GM21723 (cell line): Measurements from ENCODE around the gene ERCC6L2.

Experiments
- ATAC-seq: cut with Tn5 transposase; IDR thresholded peaks from one replicate; pipeline ENCODE4 v1.9.1; 2021; ENCODE audit warnings: mild to moderate bottlenecking, moderate library complexity; ENCODE audit not compliant: unreplicated experiment

Gene ERCC6L2

DNA sequence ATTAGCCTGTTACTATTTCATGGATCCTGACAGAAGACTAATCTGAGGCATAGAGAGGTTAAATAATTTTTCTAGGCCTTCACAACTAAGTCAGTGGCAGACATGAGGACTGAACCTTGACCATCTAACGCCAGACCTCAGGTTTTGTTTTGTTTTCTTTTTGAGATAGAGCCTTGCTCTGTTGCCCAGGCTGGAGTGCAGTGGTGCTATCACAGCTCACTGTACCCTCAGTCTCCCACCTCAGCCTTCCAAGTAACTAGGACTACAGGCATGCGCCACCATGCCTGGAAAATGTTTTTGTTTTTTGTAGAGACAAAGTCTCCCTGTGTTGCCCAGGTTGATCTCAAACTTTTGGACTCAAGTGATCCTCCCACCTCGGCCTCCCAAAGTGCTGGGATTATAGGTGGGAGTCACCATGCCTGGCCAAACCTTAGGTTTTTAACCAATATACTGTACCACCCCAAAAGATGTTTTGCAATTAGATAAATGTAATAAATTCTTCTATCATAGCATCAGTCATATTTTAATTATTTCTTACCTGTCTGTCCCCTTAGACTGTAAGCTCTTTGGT is 35.4 kb downstream of the ERCC6L2 start:
- no peak for ATAC-seq

- no peak for ATAC-seq
These were observed 37.3 kb downstream of the ERCC6L2 start for GRCh38 chr9:95912773-95913172.

DNA sequence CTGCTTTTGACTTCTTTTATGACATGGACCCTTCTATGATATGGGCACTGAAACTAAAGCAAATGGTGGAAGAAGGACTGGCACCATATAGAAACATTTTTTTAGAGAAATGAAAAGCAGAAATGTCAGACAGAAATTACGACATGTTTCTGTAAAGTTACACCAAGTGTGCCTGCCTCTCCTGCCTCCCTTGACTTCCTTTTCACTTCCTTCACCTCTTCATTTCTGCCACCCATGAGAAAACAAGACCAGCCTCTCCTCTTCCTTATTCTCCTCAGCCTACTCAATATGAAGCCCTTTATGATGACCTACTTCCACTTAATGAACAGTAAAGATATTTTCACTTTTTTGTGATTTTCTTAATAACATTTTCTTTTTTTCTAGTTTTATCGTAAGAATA is 44.5 kb downstream of the ERCC6L2 start:
- no peak for ATAC-seq

DNA sequence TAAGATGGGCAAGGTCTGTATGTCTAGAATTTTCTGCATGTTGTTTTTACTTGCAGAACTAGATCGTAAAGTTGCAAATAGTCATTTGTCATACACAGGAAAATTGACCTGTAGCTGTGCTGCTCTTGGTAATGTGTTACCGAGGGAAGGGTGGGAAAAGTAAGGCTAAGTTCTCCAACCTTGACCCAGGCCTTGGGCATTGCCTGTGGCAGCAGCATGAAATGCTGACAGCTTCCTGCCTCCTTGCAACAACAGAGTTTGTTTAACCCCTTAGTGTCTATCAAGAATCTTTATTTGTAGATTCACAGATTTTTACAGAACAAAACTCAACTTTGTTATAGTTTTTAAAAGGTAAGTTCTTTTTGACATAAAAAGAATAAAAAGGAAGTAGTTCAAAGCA is 48.3 kb downstream of the ERCC6L2 start:
- no peak for ATAC-seq

- no peak for ATAC-seq
These were observed 49.5 kb downstream of the ERCC6L2 start for GRCh38 chr9:95924987-95925386.

GRCh38 chr9:95927271-95928004 is 51.9 kb downstream of the ERCC6L2 start:
- no peak for ATAC-seq

DNA sequence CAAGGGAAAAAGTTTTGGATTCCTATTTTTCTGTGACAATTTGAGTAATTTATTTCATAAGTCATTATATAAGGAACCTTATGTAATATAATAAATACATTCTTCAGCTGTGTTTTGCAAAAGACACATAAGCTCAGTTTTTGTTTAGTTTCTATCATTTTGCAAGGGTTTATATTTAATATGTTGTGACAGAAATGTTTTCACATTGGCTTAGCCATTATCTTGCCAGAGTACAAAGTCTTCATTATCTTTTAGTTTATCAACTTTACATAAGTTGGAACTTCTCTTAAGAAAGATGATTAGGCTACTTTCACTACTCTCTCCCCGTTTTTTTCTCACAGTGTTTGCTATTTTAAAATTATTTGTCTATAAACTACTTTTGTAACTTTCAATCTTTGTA is 54.8 kb downstream of the ERCC6L2 start:
- no peak for ATAC-seq

GRCh38 chr9:95935861-95936578 is 60.5 kb downstream of the ERCC6L2 start:
- ATAC-seq, result no peak

DNA sequence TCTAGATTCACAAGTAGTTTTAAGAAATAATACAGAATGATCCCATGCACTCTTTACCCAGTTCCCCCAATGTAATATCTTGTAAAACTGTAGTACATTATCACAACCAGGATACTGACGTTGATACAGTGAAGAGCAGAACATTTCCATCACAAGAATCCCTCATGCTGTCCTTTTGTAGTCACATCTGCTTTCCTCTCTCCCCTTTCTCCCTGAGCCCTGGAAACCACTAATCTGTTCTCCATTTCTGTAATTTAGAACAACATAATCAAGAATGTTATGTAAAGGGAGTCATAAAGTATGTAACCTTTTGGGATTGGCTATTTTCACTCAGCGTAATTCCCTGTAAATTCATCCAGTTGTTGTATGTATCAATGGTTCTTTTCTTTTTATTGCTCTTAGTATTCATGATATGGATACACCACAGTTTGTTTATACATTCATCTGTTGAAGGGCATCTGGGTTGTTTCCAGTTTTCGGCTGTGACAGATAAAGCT is 61.1 kb downstream of the ERCC6L2 start:
- no peak for ATAC-seq

DNA sequence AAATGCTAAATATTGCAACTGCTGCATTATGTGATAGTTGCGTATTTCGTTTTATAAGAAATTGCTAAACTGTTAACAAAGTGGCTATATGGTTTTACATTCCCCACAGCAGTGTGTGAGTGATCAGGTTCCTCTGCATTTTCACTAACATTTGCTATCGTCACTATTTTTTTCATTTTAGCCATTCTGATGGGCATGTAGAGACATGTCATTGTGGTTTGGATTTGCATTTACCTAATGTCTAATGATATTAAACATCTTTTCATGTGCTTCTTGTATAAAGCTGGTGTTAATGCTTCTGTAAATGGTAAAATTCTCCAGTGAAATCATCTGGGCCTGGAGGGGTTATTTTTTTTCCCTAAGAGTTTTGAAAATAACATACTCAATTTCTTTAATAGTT is 61.6 kb downstream of the ERCC6L2 start:
- ATAC-seq, result no peak

DNA sequence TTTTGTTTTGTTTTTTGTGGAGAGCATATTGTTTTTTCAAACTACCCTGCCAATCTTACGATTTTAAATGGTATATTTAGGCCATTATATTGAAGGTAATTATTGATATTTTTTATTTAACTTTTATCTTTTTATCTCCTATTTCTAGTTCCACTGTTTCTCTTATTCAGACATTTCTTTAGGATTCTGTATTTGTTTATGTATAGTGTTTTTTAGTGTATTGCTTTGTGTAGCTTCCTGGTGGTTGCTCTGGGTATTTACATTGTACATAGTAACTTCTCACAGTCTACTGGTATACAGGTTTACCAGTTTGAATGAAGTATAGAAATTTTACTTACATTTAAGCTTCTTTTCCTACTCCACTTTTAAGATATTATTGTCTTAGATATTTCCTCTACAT is 63.2 kb downstream of the ERCC6L2 start:
- no peak for ATAC-seq

DNA sequence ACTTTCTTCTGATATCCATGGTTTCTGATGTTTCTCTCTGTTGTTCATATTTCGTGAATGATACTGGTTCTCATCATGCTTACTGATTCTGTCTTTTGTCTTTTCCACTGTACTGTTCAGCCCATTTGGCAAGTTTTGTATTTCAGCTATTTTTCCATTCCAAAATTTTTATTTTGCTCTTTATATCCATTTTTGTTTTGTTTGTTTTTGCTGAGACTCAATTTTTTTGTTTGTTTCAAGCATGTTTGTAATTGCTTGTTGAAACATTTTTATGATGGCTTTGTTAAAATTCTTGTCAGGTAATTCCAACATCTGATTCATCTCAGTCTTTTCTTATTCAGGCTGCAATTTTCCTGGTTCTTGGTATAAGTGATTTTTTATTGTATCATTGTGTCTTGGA is 64.0 kb downstream of the ERCC6L2 start:
- no peak for ATAC-seq

DNA sequence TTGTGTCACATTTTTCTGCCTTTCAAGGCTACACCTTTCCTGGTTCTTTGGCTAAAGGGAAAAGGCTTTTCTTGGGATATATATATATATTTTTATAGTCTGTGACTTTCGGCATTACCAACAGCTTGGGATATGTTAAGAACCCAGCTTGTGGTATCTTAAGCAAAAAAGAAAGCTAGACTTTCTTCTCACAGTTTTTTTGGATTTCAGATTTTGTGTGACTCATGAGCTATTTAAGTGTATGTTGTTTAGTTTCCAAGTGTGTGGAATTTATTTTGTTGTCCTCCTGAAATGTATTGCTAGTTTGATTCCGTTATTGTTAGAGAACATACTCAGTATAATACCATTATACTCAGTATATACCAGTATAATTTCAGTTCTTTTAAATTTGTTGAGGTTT is 64.8 kb downstream of the ERCC6L2 start:
- ATAC-seq, result no peak

DNA sequence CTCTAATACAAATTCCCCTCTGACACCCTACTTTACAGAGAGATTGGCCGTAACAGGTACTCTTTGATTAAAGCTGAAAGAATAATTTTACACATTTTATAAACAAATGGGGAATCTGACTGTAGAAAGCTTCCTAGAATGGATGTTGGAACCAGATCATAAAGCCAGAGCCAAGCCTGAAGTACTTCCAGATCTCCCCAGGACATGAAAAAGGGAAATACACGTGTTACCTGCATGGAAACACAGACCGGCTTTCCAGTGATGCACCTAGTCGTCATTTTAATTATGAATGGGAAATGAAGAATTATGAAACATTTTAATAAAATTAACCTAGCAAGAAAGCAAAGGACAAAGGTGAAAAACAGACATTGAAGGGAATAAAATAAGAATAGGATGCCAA is 66.5 kb downstream of the ERCC6L2 start:
- ATAC-seq, result no peak

DNA sequence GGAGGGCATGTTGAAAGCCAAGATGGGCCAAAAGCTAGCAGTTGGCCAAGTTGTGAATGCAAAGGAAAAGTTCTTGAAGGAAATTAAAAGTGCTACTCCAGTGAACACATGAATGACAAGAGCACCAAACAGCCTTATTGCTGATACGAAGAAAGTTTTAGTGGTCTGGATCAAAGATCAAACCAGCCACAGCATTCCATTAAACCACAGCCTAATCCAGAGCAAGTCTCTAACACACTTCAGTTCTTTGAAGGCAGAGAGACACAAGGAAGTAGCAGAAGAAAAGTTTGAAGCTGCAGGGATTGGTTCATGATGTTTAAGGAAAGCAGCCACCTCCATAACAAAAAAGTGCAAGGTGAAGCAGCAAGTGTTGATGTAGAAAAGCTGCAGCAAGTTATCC is 71.6 kb downstream of the ERCC6L2 start:
- ATAC-seq, result no peak

DNA sequence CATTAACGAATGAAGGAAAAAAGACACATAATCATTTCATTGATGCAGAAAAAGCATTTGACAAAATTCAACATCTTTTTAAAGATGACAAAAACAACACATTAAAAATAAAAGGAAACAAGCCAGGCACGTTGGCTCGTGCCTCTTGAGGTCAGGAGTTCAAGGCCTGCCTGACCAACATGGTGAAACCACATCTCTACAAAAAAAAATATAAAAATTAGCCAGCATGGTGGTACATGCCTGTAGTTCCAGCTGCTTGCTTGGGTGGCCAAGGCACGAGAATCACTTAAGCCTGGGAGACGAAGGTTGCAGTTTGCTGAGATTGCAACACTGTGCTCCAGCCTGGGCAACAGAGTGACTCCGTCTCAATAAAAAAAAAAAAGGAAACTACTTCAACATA is 77.0 kb downstream of the ERCC6L2 start:
- ATAC-seq, result no peak

DNA sequence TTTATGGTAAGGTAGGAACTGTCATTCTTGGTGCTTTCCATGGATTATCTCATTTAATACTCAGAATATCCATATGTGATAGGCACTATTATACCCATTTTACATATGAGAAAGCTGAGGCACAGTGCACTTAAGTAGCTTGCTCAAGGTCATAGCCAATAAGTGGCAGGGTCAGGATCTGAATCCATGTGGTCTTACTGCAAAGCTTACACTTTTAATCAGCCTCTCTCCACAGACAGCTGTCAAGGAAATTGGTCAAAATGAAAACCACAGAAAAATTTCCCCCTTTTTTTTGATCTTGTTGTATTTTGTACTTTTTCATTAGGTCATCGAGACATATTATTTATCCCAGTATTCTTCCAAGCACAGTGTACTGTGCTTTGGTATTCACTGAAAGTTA is 78.5 kb downstream of the ERCC6L2 start:
- ATAC-seq, result no peak

DNA sequence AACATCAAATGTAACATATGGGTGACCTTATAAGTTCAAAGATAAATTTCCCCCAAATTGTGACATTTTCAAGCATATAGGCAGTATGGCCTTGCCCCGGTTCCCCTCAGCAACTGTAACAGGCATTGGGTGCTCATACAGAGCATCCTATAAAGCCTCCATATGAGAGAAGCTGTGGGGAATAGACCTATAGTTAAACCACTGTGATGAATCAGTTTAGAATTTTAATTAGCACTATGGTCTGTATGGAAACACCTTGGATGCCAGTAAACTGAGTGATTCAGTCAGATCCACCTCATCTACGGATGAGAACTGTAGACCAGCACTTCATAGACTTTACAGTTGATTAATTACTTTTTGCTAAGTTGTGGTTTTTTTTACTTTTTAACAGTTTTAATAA is 79.4 kb downstream of the ERCC6L2 start:
- ATAC-seq, result no peak

- ATAC-seq, result no peak
These were observed 87.4 kb downstream of the ERCC6L2 start for GRCh38 chr9:95962936-95963335.

GRCh38 chr9:95963659-95964058 is 88.2 kb downstream of the ERCC6L2 start:
- ATAC-seq, result no peak

DNA sequence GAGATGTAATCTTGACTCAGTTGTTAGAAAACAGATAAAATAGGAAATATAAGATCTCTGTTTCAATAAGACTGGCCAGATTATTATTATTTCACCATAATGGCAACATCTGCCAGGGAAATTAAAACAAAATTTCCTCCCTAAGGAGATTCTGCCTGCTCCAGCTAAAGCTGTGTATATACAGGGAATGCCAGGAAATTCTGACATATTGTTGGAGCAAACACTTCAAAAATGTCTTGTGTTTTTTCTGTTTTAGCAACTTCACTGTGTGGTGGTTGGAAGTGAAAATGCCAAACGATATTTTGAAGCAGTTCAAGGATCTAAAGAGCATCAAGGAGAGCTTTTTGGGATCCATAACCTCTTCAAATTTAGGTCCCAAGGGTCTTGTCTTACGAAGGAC is 90.8 kb downstream of the ERCC6L2 start:
- ATAC-seq, result no peak

DNA sequence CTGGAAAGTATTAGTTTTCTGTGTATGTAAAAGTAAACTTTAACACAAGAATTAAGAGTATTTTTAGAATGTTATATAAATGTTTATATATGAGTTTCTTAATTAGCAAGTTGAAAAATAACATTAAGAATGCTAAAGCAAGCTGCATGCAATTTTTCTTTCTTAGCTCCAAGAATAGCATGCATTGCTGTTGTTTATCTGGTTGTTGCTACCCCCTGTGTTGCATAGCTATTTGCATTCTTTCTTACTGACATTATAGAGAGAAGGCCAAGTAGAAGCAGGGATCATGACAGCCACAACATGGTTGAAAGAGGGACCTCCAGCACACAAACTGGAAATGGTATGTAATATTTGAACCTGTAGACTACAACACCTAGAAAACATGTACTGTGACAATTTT is 94.8 kb downstream of the ERCC6L2 start:
- no peak for ATAC-seq
